ENCODE results near the gene ITK. TPM values are rescaled to one million over a fixed set of nuclear protein-coding genes. Genes with fewer than 3 reads are reported as not detected.
A peak's percentile ranks its signal among the peaks of the same experiment; 100 is the strongest.

Gene ITK
- polyA plus RNA-seq, 2 of the 4 experiments (the other 2 are of a cell fraction) = not detected

- TF ChIP-seq E2F6 (IDR thresholded peaks at IDR 0.05; ENCODE audit: borderline replicate concordance, low read depth) = no peak
- no peak for TF ChIP-seq FOSL2 (IDR thresholded peaks at IDR 0.05)
- TF ChIP-seq FOSL2 (CRISPR knock-in tag; IDR thresholded peaks at IDR 0.05) = no peak
- TF ChIP-seq HMGXB4 (CRISPR knock-in tag; IDR thresholded peaks at IDR 0.05; ENCODE audit: borderline replicate concordance) = no peak
- TF ChIP-seq HEYL (CRISPR knock-in tag; IDR thresholded peaks at IDR 0.05) = no peak
- no peak for TF ChIP-seq CBX2 (IDR thresholded peaks at IDR 0.05; ENCODE audit: borderline replicate concordance, low read depth)
Measured at GRCh38 chr5:157172403-157172802, 8.2 kb upstream of the ITK start (continued).

- POLR2A ChIA-PET = no interaction called here
- TF ChIP-seq NFE2L2 (conservative IDR thresholded peaks at IDR 0.05; ENCODE audit: low read length) (no peak), FOXS1 (CRISPR knock-in tag; IDR thresholded peaks at IDR 0.05) (no peak), HOXB5 (CRISPR knock-in tag; IDR thresholded peaks at IDR 0.05) (no peak), MAFK (IDR thresholded peaks at IDR 0.05; ENCODE audit: partially characterized antibody) (no peak), HES2 (IDR thresholded peaks at IDR 0.05) (no peak), HDAC2 (IDR thresholded peaks at IDR 0.05) (no peak), CTCF (IDR thresholded peaks at IDR 0.05) (no peak), HEYL (CRISPR knock-in tag; IDR thresholded peaks at IDR 0.05) (no peak), TFCP2L1 (CRISPR knock-in tag; IDR thresholded peaks at IDR 0.05) (no peak), EHMT2 (IDR thresholded peaks at IDR 0.05; ENCODE audit: low read depth) (no peak), PBX3 (IDR thresholded peaks at IDR 0.05) (no peak), MAZ (IDR thresholded peaks at IDR 0.05; ENCODE audit: borderline replicate concordance, low read depth, low read length) (no peak), ESRRA (IDR thresholded peaks at IDR 0.05; ENCODE audit: borderline replicate concordance, low read length) (no peak), KDM1A (IDR thresholded peaks at IDR 0.05; ENCODE audit: low read depth) (no peak), MAX (IDR thresholded peaks at IDR 0.05) (no peak)
- CTCF ChIA-PET = interaction anchor here (1.8 kb wide), 1 partner anchor 26 kb away, joined by 7 read pairs; no protein-coding TSS in a partner anchor
- Histone ChIP-seq H3K4me3 (no peak overlapping the region), H3K4me1 (no peaks in the 10 kb centered on the region), H3K4me2 (no peak overlapping the region), H3K9me3 (no peaks in the 10 kb centered on the region), H3K27ac (no peak overlapping the region)
- 78% methylated on average over 8 of the region's 8 CpGs for WGBS (ENCODE audit: missing lambda C conversion rate)
- FAIRE-seq = no peak
- ATAC-seq = no peak
- DNase-seq (ENCODE audit: low read depth in 1 of 2, low spot score in 1 of 2) = no peak
Measured at GRCh38 chr5:157175071-157175612, 5.5 kb upstream of the ITK start.

- CTCF ChIA-PET = interaction anchor here (2.2 kb wide), 1 partner anchor 29 kb away, joined by 5 read pairs; no protein-coding TSS in a partner anchor
- TF ChIP-seq ELK1 (IDR thresholded peaks at IDR 0.05; ENCODE audit: low read depth, low read length) = no peak
- no peak for TF ChIP-seq ZNF302 (CRISPR knock-in tag; IDR thresholded peaks at IDR 0.05)
- no peak for TF ChIP-seq FOSB (CRISPR knock-in tag; IDR thresholded peaks at IDR 0.05)
- TF ChIP-seq CBX8 (IDR thresholded peaks at IDR 0.05) = no peak
- no peak for TF ChIP-seq HEYL (CRISPR knock-in tag; IDR thresholded peaks at IDR 0.05)
- no peak for TF ChIP-seq REST (IDR thresholded peaks at IDR 0.05)
- TF ChIP-seq EP300 (IDR thresholded peaks at IDR 0.05) = no peak
- no peak for TF ChIP-seq KDM1A (IDR thresholded peaks at IDR 0.05; ENCODE audit: low read depth)
Measured at GRCh38 chr5:157177953-157178352, 2.7 kb upstream of the ITK start.

More at GRCh38 chr5:157177953-157178352, 2.7 kb upstream of the ITK start:
- Histone ChIP-seq H3K9me3 (no peaks in the 10 kb centered on the region), H3K4me2 (no peak overlapping the region), H3K27ac (no peak overlapping the region), H3K4me1 (no peaks in the 10 kb centered on the region), H3K4me3 (no peak overlapping the region)
- FAIRE-seq = no peak
- ATAC-seq = no peak
- WGBS (ENCODE audit: missing lambda C conversion rate) = 3% methylated on average over 6 of the region's 6 CpGs
- peak in 1 of 2 experiments; percentile 4 for DNase-seq (ENCODE audit: low read depth in 1 of 2, low spot score in 1 of 2)
- POLR2A ChIA-PET = no interaction called here

Data from A549 (cell line).